ENCODE measurements around the gene FTO. TPM values are rescaled to one million over a fixed set of nuclear protein-coding genes. Genes with fewer than 3 reads are reported as not detected.

FTO gene
- polyA plus RNA-seq, 3 donors from 2014 or later = 61.3 to 106 (median 65.1) TPM

GRCh38 chr16:54143934-54144571, 440.1 kb downstream of the FTO start:
- Mint-ChIP-seq H3K36me3 (no peaks in the 10 kb centered on the region), H3K4me3 (no peak overlapping the region), H3K27me3 (ENCODE audit: low read depth in 3 of 3) (peaks cover 2 to 4% (median 2%) of the 10 kb centered on the region in 3 donors), H3K4me1 (no peaks in the 10 kb centered on the region), H3K9me3 (no peaks in the 10 kb centered on the region), H3K27ac (no peak overlapping the region)
- no peak for DNase-seq

GRCh38 chr16:54144572-54144947, 440.6 kb downstream of the FTO start:
- H3K27ac Mint-ChIP-seq = no peak overlapping the region
- H3K4me3 Mint-ChIP-seq = no peak overlapping the region
- no peaks in the 10 kb centered on the region for H3K36me3 Mint-ChIP-seq
- no peaks in the 10 kb centered on the region for H3K9me3 Mint-ChIP-seq
- H3K4me1 Mint-ChIP-seq = no peaks in the 10 kb centered on the region
- peaks cover 2 to 4% (median 2%) of the 10 kb centered on the region in 3 donors for H3K27me3 Mint-ChIP-seq (ENCODE audit: low read depth in 3 of 3)
- no peak for DNase-seq

- no peak overlapping the region for H3K4me3 Mint-ChIP-seq
- no peaks in the 10 kb centered on the region for H3K36me3 Mint-ChIP-seq
- DNase-seq = no peak
- peaks cover 0 to 2% (median 2%) of the 10 kb centered on the region in 3 donors for H3K27me3 Mint-ChIP-seq (ENCODE audit: low read depth in 3 of 3)
- H3K9me3 Mint-ChIP-seq = no peaks in the 10 kb centered on the region
- no peaks in the 10 kb centered on the region for H3K4me1 Mint-ChIP-seq
- no peak overlapping the region for H3K27ac Mint-ChIP-seq
These were observed 441.9 kb downstream of the FTO start for GRCh38 chr16:54145881-54146280.

- H3K9me3 Mint-ChIP-seq = no peaks in the 10 kb centered on the region
- H3K27ac Mint-ChIP-seq = no peak overlapping the region
- no peaks in the 10 kb centered on the region for H3K4me1 Mint-ChIP-seq
- H3K27me3 Mint-ChIP-seq (ENCODE audit: low read depth in 3 of 3) = peaks cover 0 to 2% (median 2%) of the 10 kb centered on the region in 3 donors
- no peak for DNase-seq
- no peak overlapping the region for H3K4me3 Mint-ChIP-seq
- H3K36me3 Mint-ChIP-seq = no peaks in the 10 kb centered on the region
These were observed 445.0 kb downstream of the FTO start for GRCh38 chr16:54148974-54149373.

- DNase-seq = no peak
- Mint-ChIP-seq H3K4me1 (no peaks in the 10 kb centered on the region), H3K4me3 (no peak overlapping the region), H3K27ac (no peak overlapping the region), H3K27me3 (ENCODE audit: low read depth in 3 of 3) (peaks cover 0 to 2% (median 0%) of the 10 kb centered on the region in 3 donors), H3K9me3 (no peaks in the 10 kb centered on the region), H3K36me3 (no peaks in the 10 kb centered on the region)
These were observed 446.9 kb downstream of the FTO start for GRCh38 chr16:54150861-54151260.

- Mint-ChIP-seq H3K9me3 (no peaks in the 10 kb centered on the region), H3K4me3 (no peak overlapping the region)
These were observed 448.6 kb downstream of the FTO start for GRCh38 chr16:54152362-54153239.

GRCh38 chr16:54153240-54153934, 449.4 kb downstream of the FTO start:
- Mint-ChIP-seq H3K27ac (no peak overlapping the region), H3K27me3 (ENCODE audit: low read depth in 3 of 3) (no peaks in the 10 kb centered on the region), H3K36me3 (no peaks in the 10 kb centered on the region), H3K4me3 (no peak overlapping the region), H3K4me1 (no peaks in the 10 kb centered on the region), H3K9me3 (no peaks in the 10 kb centered on the region)
- DNase-seq = no peak

More at GRCh38 chr16:54152362-54153239, 448.6 kb downstream of the FTO start:
- no peaks in the 10 kb centered on the region for H3K4me1 Mint-ChIP-seq
- DNase-seq = no peak
- peaks cover 0 to 2% (median 0%) of the 10 kb centered on the region in 3 donors for H3K27me3 Mint-ChIP-seq (ENCODE audit: low read depth in 3 of 3)
- H3K27ac Mint-ChIP-seq = no peak overlapping the region
- no peaks in the 10 kb centered on the region for H3K36me3 Mint-ChIP-seq

- Mint-ChIP-seq H3K27me3 (ENCODE audit: low read depth in 3 of 3) (peaks cover 0 to 2% (median 2%) of the 10 kb centered on the region in 3 donors), H3K27ac (no peak overlapping the region), H3K4me3 (no peak overlapping the region), H3K4me1 (no peaks in the 10 kb centered on the region), H3K36me3 (no peaks in the 10 kb centered on the region), H3K9me3 (peaks cover 0 to 5% (median 1%) of the 10 kb centered on the region in 6 donors)
- no peak for DNase-seq
These were observed 452.4 kb downstream of the FTO start for GRCh38 chr16:54156349-54156748.

- Mint-ChIP-seq H3K9me3 (peaks cover 0 to 5% (median 1%) of the 10 kb centered on the region in 6 donors), H3K4me1 (no peaks in the 10 kb centered on the region), H3K36me3 (no peaks in the 10 kb centered on the region), H3K4me3 (no peak overlapping the region), H3K27ac (peak overlapping the region in 1 of 6 donors; percentile 29), H3K27me3 (ENCODE audit: low read depth in 3 of 3) (peaks cover 0 to 6% (median 2%) of the 10 kb centered on the region in 3 donors)
- DNase-seq = no peak
These were observed 455.0 kb downstream of the FTO start for GRCh38 chr16:54158986-54159385.

GRCh38 chr16:54159490-54160080, 455.6 kb downstream of the FTO start:
- H3K4me1 Mint-ChIP-seq = no peaks in the 10 kb centered on the region
- no peak for DNase-seq
- H3K9me3 Mint-ChIP-seq = peaks cover 0 to 5% (median 1%) of the 10 kb centered on the region in 6 donors
- no peak overlapping the region for H3K27ac Mint-ChIP-seq
- H3K4me3 Mint-ChIP-seq = no peak overlapping the region
- no peaks in the 10 kb centered on the region for H3K36me3 Mint-ChIP-seq
- H3K27me3 Mint-ChIP-seq (ENCODE audit: low read depth in 3 of 3) = peaks cover 0 to 6% (median 2%) of the 10 kb centered on the region in 3 donors

- peaks cover 0 to 5% (median 1%) of the 10 kb centered on the region in 6 donors for H3K9me3 Mint-ChIP-seq
- no peak overlapping the region for H3K27ac Mint-ChIP-seq
- DNase-seq = no peak
- no peak overlapping the region for H3K4me3 Mint-ChIP-seq
- H3K27me3 Mint-ChIP-seq (ENCODE audit: low read depth in 3 of 3) = peaks cover 0 to 10% (median 2%) of the 10 kb centered on the region in 3 donors
- H3K36me3 Mint-ChIP-seq = no peaks in the 10 kb centered on the region
- no peaks in the 10 kb centered on the region for H3K4me1 Mint-ChIP-seq
These were observed 456.4 kb downstream of the FTO start for GRCh38 chr16:54160252-54160860.

GRCh38 chr16:54160939-54161897, 457.3 kb downstream of the FTO start:
- Mint-ChIP-seq H3K9me3 (peaks cover 0 to 5% (median 1%) of the 10 kb centered on the region in 6 donors), H3K36me3 (no peaks in the 10 kb centered on the region), H3K4me1 (no peaks in the 10 kb centered on the region), H3K27me3 (ENCODE audit: low read depth in 3 of 3) (peaks cover 2 to 13% (median 2%) of the 10 kb centered on the region in 3 donors), H3K4me3 (no peak overlapping the region), H3K27ac (no peak overlapping the region)
- DNase-seq = no peak

Data from immature natural killer cell (primary cell).